ENCODE results near the gene SLC25A12.

GRCh38 chr2:171822525-171823322 lies 71.3 kb downstream of the SLC25A12 start:
- no peak for TF ChIP-seq POLR2A (IDR thresholded peaks at IDR 0.05)
- TF ChIP-seq EP300 (IDR thresholded peaks at IDR 0.05): no peak
- no peak for TF ChIP-seq CTCF (IDR thresholded peaks at IDR 0.05)
